DOHH2 (cell line): Measurements from ENCODE around the gene LENG9.

Experiments
- CTCF ChIP-seq: fragments of 200-600 bp; sonication (generic); IDR thresholded peaks from one replicate; pipeline ENCODE4 v1.5.1; 2014; ENCODE audit warnings: antibody characterized with exemption, mild to moderate bottlenecking, low read depth, low read length; ENCODE audit not compliant: poor library complexity, severe bottlenecking
- EZH2phosphoT487 ChIP-seq: fragments of 200-600 bp; sonication (generic); IDR thresholded peaks from 2 replicates; pipeline ENCODE4 v1.6.1; 2017; ENCODE audit warnings: borderline replicate concordance, mild to moderate bottlenecking, antibody characterized with exemption, low read length, moderate library complexity, mixed read lengths

DNA sequence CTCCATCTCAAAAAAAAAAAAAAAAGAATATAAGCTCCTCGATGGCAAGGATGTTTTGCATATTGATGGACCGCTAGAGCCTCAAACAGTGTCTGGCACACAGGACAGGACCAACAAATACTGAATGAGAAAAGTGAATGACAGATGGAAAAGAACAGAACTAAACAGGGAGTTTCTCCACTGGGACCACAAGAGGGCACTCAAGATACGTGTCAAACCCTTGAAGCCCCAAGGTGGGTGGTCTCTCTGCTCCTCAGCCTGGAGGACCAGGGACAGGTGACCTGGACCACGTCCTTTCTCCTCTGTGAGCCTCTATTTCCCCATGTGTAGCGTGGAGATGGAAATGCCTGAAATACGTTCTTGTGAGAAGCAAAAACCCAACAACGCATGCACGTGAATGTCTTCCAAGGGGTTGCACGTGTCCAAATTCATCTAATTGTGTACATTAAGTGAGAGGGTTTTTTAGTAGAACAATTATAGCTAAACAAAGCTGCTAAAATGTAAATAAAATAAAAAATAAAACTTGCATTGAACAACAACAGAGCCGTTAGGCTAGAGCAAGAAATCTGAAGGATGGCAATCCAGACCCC lies 15.2 kb upstream of the LENG9 start:
- TF ChIP-seq CTCF (peak; percentile 75), EZH2phosphoT487 (no peak)
